ENCODE measurements around the gene EXOC6B. TPM values are rescaled to one million over a fixed set of nuclear protein-coding genes. Genes with fewer than 3 reads are reported as not detected.

EXOC6B gene
- total and polyA plus RNA-seq, 2 donors from 2014 or later: 5.9 to 31.3 TPM

- intact Hi-C loops (cut with DNase I): no loop called here
- no peaks in the 10 kb centered on the region for H3K9me3 ChIP-seq (ENCODE audit: control insufficient read depth in 2 of 3, insufficient read depth in 1 of 3, low read length in 3 of 3)
- H3K4me3 ChIP-seq (ENCODE audit: low read length in 3 of 3): no peak overlapping the region
- H3K27ac ChIP-seq (ENCODE audit: low read depth in 2 of 2, low read length in 2 of 2): no peak overlapping the region
- H3K36me3 ChIP-seq (ENCODE audit: control insufficient read depth in 2 of 3, insufficient read depth in 3 of 3, low read length in 3 of 3): no peaks in the 10 kb centered on the region
- DNase-seq (no peak), FAIRE-seq (no peak)
- H3K9ac ChIP-seq (ENCODE audit: low read length in 3 of 3): no peak overlapping the region
- TF ChIP-seq, protein P1, sequence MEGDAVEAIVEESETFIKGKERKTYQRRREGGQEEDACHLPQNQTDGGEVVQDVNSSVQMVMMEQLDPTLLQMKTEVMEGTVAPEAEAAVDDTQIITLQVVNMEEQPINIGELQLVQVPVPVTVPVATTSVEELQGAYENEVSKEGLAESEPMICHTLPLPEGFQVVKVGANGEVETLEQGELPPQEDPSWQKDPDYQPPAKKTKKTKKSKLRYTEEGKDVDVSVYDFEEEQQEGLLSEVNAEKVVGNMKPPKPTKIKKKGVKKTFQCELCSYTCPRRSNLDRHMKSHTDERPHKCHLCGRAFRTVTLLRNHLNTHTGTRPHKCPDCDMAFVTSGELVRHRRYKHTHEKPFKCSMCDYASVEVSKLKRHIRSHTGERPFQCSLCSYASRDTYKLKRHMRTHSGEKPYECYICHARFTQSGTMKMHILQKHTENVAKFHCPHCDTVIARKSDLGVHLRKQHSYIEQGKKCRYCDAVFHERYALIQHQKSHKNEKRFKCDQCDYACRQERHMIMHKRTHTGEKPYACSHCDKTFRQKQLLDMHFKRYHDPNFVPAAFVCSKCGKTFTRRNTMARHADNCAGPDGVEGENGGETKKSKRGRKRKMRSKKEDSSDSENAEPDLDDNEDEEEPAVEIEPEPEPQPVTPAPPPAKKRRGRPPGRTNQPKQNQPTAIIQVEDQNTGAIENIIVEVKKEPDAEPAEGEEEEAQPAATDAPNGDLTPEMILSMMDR (IDR thresholded peaks at IDR 0.05; ENCODE audit: borderline replicate concordance, extremely low read depth, insufficient read depth): no peak
- peaks cover 0 to 2% (median 2%) of the 10 kb centered on the region in 3 donors for H3K4me1 ChIP-seq (ENCODE audit: control insufficient read depth in 2 of 3, insufficient read depth in 2 of 3, low read depth in 1 of 3, low read length in 3 of 3)
- no peaks in the 10 kb centered on the region for H3K27me3 ChIP-seq (ENCODE audit: control insufficient read depth, insufficient read depth, low read length)
Measured at GRCh38 chr2:72723769-72724370, 102.0 kb downstream of the EXOC6B start.

- Histone ChIP-seq H3K9me3 (ENCODE audit: control insufficient read depth in 2 of 3, insufficient read depth in 1 of 3, low read length in 3 of 3) (no peaks in the 10 kb centered on the region), H3K36me3 (ENCODE audit: control insufficient read depth in 2 of 3, insufficient read depth in 3 of 3, low read length in 3 of 3) (no peaks in the 10 kb centered on the region), H3K4me3 (ENCODE audit: low read length in 3 of 3) (no peak overlapping the region), H3K4me1 (ENCODE audit: control insufficient read depth in 2 of 3, insufficient read depth in 2 of 3, low read depth in 1 of 3, low read length in 3 of 3) (peaks cover 0 to 2% (median 2%) of the 10 kb centered on the region in 3 donors), H3K9ac (ENCODE audit: low read length in 3 of 3) (no peak overlapping the region), H3K27ac (ENCODE audit: low read depth in 2 of 2, low read length in 2 of 2) (no peak overlapping the region), H3K27me3 (ENCODE audit: control insufficient read depth, insufficient read depth, low read length) (no peaks in the 10 kb centered on the region)
- TF ChIP-seq, protein P1 (IDR thresholded peaks at IDR 0.05; ENCODE audit: borderline replicate concordance, extremely low read depth, insufficient read depth): no peak
- no peak for DNase-seq
- intact Hi-C loops (cut with DNase I): no loop called here
- no peak for FAIRE-seq
Measured at GRCh38 chr2:72722492-72723070, 103.3 kb downstream of the EXOC6B start.

GRCh38 chr2:72719416-72719815, 106.4 kb downstream of the EXOC6B start:
- H3K9ac ChIP-seq (ENCODE audit: low read length in 3 of 3): no peak overlapping the region
- DNase-seq (peak in 4 of 5 donors; percentile 19 to 55 (median 42)), FAIRE-seq (no peak)
- H3K4me3 ChIP-seq (ENCODE audit: low read length in 3 of 3): no peak overlapping the region
- H3K27ac ChIP-seq (ENCODE audit: low read depth in 2 of 2, low read length in 2 of 2): no peak overlapping the region
- intact Hi-C loops (cut with DNase I): no loop called here
- no peaks in the 10 kb centered on the region for H3K9me3 ChIP-seq (ENCODE audit: control insufficient read depth in 2 of 3, insufficient read depth in 1 of 3, low read length in 3 of 3)
- peaks cover 0 to 2% (median 2%) of the 10 kb centered on the region in 3 donors for H3K4me1 ChIP-seq (ENCODE audit: control insufficient read depth in 2 of 3, insufficient read depth in 2 of 3, low read depth in 1 of 3, low read length in 3 of 3)
- no peaks in the 10 kb centered on the region for H3K27me3 ChIP-seq (ENCODE audit: control insufficient read depth, insufficient read depth, low read length)
- TF ChIP-seq, protein P1 (IDR thresholded peaks at IDR 0.05; ENCODE audit: borderline replicate concordance, extremely low read depth, insufficient read depth): no peak
- no peaks in the 10 kb centered on the region for H3K36me3 ChIP-seq (ENCODE audit: control insufficient read depth in 2 of 3, insufficient read depth in 3 of 3, low read length in 3 of 3)
